CD4-positive, alpha-beta T cell treated with Interleukin-10 for 1 hour (primary cell): ENCODE data around the gene NTF3.

Experiments
- DNase-seq: peaks from one replicate; pipeline ENCODE4 v3.0.0-alpha.2; 2020

The NTF3 gene

GRCh38 chr12:5432011-5432400 lies at the start of gene NTF3:
Gene NTF3 (plus strand): TSS chr12:5432108. CDS start chr12:5432325, 217 bp downstream.
- no peak for DNase-seq

GRCh38 chr12:5384015-5384414 lies 47.9 kb upstream of the NTF3 start:
- no peak for DNase-seq

GRCh38 chr12:5388581-5389535 lies 43.0 kb upstream of the NTF3 start:
- no peak for DNase-seq

GRCh38 chr12:5390174-5390799 lies 41.6 kb upstream of the NTF3 start:
- no peak for DNase-seq

GRCh38 chr12:5391653-5392052 lies 40.3 kb upstream of the NTF3 start:
- no peak for DNase-seq

- no peak for DNase-seq
Observed at GRCh38 chr12:5392961-5393360, 38.9 kb upstream of the NTF3 start.

GRCh38 chr12:5395443-5396271 lies 36.3 kb upstream of the NTF3 start:
- no peak for DNase-seq

GRCh38 chr12:5396541-5396940 lies 35.4 kb upstream of the NTF3 start:
- DNase-seq: no peak

GRCh38 chr12:5399266-5399665 lies 32.6 kb upstream of the NTF3 start:
- no peak for DNase-seq

GRCh38 chr12:5402009-5402935 lies 29.6 kb upstream of the NTF3 start:
- DNase-seq: no peak

GRCh38 chr12:5403411-5403810 lies 28.5 kb upstream of the NTF3 start:
- DNase-seq: no peak

GRCh38 chr12:5407034-5407856 lies 24.7 kb upstream of the NTF3 start:
- no peak for DNase-seq

GRCh38 chr12:5409619-5410018 lies 22.3 kb upstream of the NTF3 start:
- DNase-seq: no peak

- no peak for DNase-seq
Observed at GRCh38 chr12:5416571-5416970, 15.3 kb upstream of the NTF3 start.

GRCh38 chr12:5417500-5417899 lies 14.4 kb upstream of the NTF3 start:
- no peak for DNase-seq

- no peak for DNase-seq
Observed at GRCh38 chr12:5428332-5429221, 3.3 kb upstream of the NTF3 start.

- DNase-seq: no peak
Observed at GRCh38 chr12:5429741-5430557, 2.0 kb upstream of the NTF3 start.

GRCh38 chr12:5430641-5431603 lies 986 bp upstream of the NTF3 start:
- no peak for DNase-seq
